ENCODE data around the gene SLC66A2.

GRCh38 chr18:79952456-79952995, 1.1 kb upstream of the SLC66A2 start:
- TF ChIP-seq, protein P1, sequence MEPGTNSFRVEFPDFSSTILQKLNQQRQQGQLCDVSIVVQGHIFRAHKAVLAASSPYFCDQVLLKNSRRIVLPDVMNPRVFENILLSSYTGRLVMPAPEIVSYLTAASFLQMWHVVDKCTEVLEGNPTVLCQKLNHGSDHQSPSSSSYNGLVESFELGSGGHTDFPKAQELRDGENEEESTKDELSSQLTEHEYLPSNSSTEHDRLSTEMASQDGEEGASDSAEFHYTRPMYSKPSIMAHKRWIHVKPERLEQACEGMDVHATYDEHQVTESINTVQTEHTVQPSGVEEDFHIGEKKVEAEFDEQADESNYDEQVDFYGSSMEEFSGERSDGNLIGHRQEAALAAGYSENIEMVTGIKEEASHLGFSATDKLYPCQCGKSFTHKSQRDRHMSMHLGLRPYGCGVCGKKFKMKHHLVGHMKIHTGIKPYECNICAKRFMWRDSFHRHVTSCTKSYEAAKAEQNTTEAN (CRISPR knock-in tag; conservative IDR thresholded peaks at IDR 0.05), result no peak
- TF ChIP-seq ARNT (IDR thresholded peaks at IDR 0.05), result no peak
- TF ChIP-seq NR2C2 (CRISPR knock-in tag; IDR thresholded peaks at IDR 0.05; ENCODE audit: borderline replicate concordance), result no peak
- TF ChIP-seq ZBTB7A (CRISPR knock-in tag; IDR thresholded peaks at IDR 0.05), result no peak
- TF ChIP-seq EP300 (IDR thresholded peaks at IDR 0.05; ENCODE audit: low read depth in 2 of 2, low read length in 2 of 2), result no peak
- no peak for TF ChIP-seq EP300 (CRISPR knock-in tag; IDR thresholded peaks at IDR 0.05; ENCODE audit: borderline replicate concordance)
- TF ChIP-seq STAG1 (CRISPR knock-in tag; IDR thresholded peaks at IDR 0.05), result no peak
- TF ChIP-seq FOXK2 (IDR thresholded peaks at IDR 0.05), result no peak
- no peak for TF ChIP-seq GATAD1 (CRISPR knock-in tag; IDR thresholded peaks at IDR 0.05)
